SH-SY5Y (cell line): ENCODE measurements around the gene GSK3B.

ENCODE experiments used
- GATA2 ChIP-seq: IDR thresholded peaks from 2 replicates; pipeline ENCODE4 v1.6.1; 2011; ENCODE audit warnings: mild to moderate bottlenecking, low read depth, low read length
- GATA3 ChIP-seq: IDR thresholded peaks from 2 replicates; pipeline ENCODE4 v1.6.1; 2011; ENCODE audit warnings: low read depth, mild to moderate bottlenecking, low read length, moderate library complexity

DNA sequence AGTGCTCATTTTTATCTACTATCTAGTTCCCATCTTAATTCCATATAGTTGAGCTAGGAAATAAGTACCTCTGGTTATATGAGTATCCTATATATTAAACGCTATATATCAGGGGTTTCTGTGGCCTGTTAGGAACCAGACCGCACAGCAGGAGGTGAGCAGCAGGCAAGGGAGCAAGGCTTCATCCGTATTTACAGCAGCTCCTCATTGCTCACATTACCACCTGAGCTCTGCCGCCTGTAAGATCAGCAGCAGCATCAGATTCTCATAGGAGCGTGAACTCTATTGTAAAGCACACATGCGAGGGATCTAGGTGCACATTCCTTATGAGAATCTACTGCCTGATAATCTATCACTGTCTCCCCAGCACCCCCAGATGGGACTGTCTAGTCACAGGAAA lies 23.0 kb downstream of the GSK3B start:
- TF ChIP-seq GATA2 (no peak), GATA3 (no peak)
